Common myeloid progenitor, CD34-positive (primary cell): ENCODE results near the gene N4BP3.

Experiments used
- CTCF ChIA-PET: fragments of 350-600 bp; sonication (Branson Sonifier 250); formaldehyde crosslinking; loops from one replicate; lab custom pipeline; 2021; ENCODE audit warnings: antibody characterized with exemption; lab: Charles Lee
- POLR2A ChIA-PET: fragments of 350-600 bp; sonication (Branson Sonifier 250); formaldehyde crosslinking; loops from one replicate; lab custom pipeline; 2021; ENCODE audit warnings: antibody characterized with exemption; lab: Charles Lee
- DNase-seq, 3 donors: peaks; one replicate each; pipeline versions ENCODE4 v3.0.0 to v3.0.0-alpha.2; 2013
- H3K27ac ChIP-seq, 2 experiments: 1 replicate in 1 of 2; 2 replicates in 1 of 2; pipeline ENCODE4 v1.7.0; 2013; ENCODE audit warnings: inconsistent platforms in 2 of 2, low read length in 2 of 2, mild to moderate bottlenecking in 2 of 2, low read depth in 1 of 2, moderate library complexity in 1 of 2; ENCODE audit not compliant: severe bottlenecking in 2 of 2, insufficient read depth in 1 of 2, poor library complexity in 1 of 2
- H3K27me3 ChIP-seq, 5 experiments: replicated peaks in 2 of 5; 1 replicate in 3 of 5; 2 replicates in 2 of 5; pipeline versions ENCODE4 v1.6.1 to v1.7.0; 2013; ENCODE audit warnings: low read length in 4 of 5, mild to moderate bottlenecking in 2 of 5, moderate library complexity in 2 of 5, inconsistent platforms in 1 of 5; ENCODE audit not compliant: insufficient read depth in 5 of 5, control insufficient read depth in 4 of 5
- H3K36me3 ChIP-seq, 4 experiments: 1 replicate in 2 of 4; 2 replicates in 2 of 4; pipeline versions ENCODE4 v1.6.1 to v1.7.0; 2013; ENCODE audit warnings: low read length in 3 of 4, control low read depth in 1 of 4, mild to moderate bottlenecking in 1 of 4; ENCODE audit not compliant: control insufficient read depth in 4 of 4, insufficient read depth in 4 of 4
- H3K4me1 ChIP-seq, 4 experiments: 1 replicate in 3 of 4; 2 replicates in 1 of 4; pipeline versions ENCODE4 v1.6.1 to v1.7.1; 2013; ENCODE audit warnings: low read length in 3 of 4, mild to moderate bottlenecking in 3 of 4, control low read depth in 1 of 4, inconsistent platforms in 1 of 4, moderate library complexity in 1 of 4; ENCODE audit not compliant: control insufficient read depth in 4 of 4, insufficient read depth in 4 of 4; ENCODE audit errors: control extremely low read depth in 1 of 4
- H3K4me3 ChIP-seq, 7 experiments: 1 replicate in 4 of 7; 2 replicates in 3 of 7; pipeline versions ENCODE4 v1.5.1 to v1.7.0; 2013; ENCODE audit warnings: mild to moderate bottlenecking in 7 of 7, low read length in 6 of 7, moderate library complexity in 6 of 7, inconsistent platforms in 2 of 7, low read depth in 2 of 7, control low read depth in 1 of 7; ENCODE audit not compliant: insufficient read depth in 4 of 7, control insufficient read depth in 1 of 7; ENCODE audit errors: extremely low read depth in 1 of 7
- H3K9me3 ChIP-seq, 5 experiments: 1 replicate in 4 of 5; 2 replicates in 1 of 5; pipeline versions ENCODE4 v1.6.1 to v1.7.1; 2013; ENCODE audit warnings: low read length in 4 of 5, mild to moderate bottlenecking in 2 of 5, inconsistent platforms in 1 of 5, low read depth in 1 of 5, moderate library complexity in 1 of 5; ENCODE audit not compliant: control insufficient read depth in 4 of 5, insufficient read depth in 2 of 5; ENCODE audit errors: control extremely low read depth in 1 of 5
- WGBS: methylation state at CpG from one replicate; pipeline ENCODE4 v1.1.5; 2013; ENCODE audit not compliant: insufficient coverage; 5-methylcytosine and 5-hydroxymethylcytosine counted together

N4BP3 gene

DNA sequence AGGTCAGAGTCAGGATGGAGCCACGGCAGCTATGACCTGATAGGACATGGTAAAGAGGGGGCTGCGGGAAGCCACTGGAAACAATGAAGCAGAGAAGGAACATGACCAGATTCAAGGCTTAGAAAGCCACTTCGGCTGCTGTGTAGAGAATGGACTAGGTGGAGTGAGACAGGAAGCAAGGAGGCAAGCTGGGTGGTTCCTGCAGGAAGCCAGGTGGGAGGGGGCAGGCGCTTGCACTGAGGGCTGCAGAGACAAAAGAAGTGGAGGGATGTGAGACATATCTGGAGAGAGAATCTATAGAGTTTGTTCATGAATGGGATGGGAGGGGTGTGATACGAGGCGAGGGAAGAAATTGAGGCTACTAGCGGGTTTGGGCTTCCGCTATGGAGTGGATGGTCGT lies 19.0 kb upstream of the N4BP3 start:
- Histone ChIP-seq H3K4me3 (no peak overlapping the region), H3K27me3 (no peaks in the 10 kb centered on the region), H3K27ac (no peak overlapping the region), H3K9me3 (peaks cover 0 to 3% (median 0%) of the 10 kb centered on the region in 5 experiments), H3K4me1 (peaks cover 0 to 3% (median 2%) of the 10 kb centered on the region in 4 experiments), H3K36me3 (no peaks in the 10 kb centered on the region)
- CTCF ChIA-PET, result interaction anchor here (0.9 kb wide), 1 partner anchor 18 kb away, joined by 3 read pairs; no protein-coding TSS in a partner anchor
- WGBS, result 71% methylated on average over 9 of the region's 9 CpGs
- no peak for DNase-seq
- POLR2A ChIA-PET, result no interaction called here

DNA sequence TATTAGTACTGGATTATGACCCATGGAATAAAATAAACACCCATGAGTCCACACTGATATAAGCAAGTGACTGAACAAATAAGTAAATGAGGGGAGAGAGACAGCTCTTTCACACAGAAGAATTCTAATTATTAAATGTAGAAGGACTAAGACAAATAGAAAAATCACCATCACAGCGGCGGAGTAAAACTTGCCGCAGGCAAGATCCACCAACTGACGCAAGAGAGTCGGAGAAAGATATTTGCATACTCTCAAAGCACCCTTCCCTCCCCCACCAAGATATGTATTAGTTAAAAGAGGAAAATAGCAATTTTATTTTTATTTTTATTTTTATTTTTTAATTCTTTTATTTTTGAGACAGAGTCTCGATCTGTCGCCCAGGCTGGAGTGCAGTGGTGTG lies 14.6 kb upstream of the N4BP3 start:
- Histone ChIP-seq H3K36me3 (no peaks in the 10 kb centered on the region), H3K9me3 (no peaks in the 10 kb centered on the region), H3K4me1 (peaks cover 0 to 3% (median 0%) of the 10 kb centered on the region in 4 experiments), H3K4me3 (no peak overlapping the region), H3K27me3 (no peaks in the 10 kb centered on the region), H3K27ac (no peak overlapping the region)
- WGBS, result no CpG with 5 or more reads among the region's 7 CpGs
- POLR2A ChIA-PET, result no interaction called here
- CTCF ChIA-PET, result no interaction called here
- DNase-seq, result no peak

DNA sequence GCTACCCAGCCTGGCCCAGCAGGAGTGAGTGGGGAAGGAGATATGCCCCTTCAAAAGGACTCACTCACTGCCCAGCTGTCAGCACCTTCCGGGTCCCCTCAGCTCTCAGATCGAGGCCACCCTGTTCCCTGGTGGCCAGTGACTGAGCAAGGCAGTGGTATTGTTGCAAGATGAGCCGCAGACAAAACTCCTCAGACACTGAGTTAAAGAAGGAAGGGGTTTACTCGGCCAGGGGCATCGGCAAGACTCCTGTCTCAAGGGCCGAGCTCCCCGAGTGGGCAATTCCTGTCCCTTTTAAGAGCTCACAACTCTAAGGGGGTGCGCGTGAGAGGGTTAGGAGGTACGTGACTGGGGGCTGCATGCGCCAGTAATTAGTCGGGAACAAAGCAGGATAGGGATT lies 9.7 kb upstream of the N4BP3 start:
- ChIA-PET POLR2A (interaction anchor here (0.6 kb wide), 1 partner anchor 12 kb away, joined by 4 read pairs; no protein-coding TSS in a partner anchor), CTCF (interaction anchor here (1.6 to 2.2 kb wide), 2 partner anchors 17 to 28 kb away, joined by 6 to 8 read pairs; no protein-coding TSS in a partner anchor)

DNA sequence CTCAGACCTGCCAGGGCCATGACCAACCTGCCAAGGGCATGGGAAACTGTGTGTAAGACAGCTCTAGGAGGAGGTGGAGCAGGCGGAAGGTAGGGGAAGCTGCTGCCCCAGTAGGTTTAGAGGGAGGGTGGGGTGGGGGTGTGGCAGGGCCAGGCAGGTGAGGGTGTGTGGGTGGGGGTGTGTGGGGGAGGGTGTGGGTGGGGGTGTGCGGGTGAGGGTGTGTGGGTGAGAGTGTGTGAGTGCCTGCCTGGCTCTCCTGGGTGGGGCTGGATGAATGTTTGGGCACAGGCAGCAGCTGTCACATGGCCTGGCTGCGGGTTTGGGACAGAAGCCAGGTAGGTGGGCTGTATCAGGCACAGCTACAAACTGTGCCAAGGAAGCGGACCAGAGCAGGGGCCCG lies 8.8 kb upstream of the N4BP3 start:
- ChIA-PET POLR2A (interaction anchor here (0.5 kb wide), 1 partner anchor 53 kb away, joined by 3 read pairs; no protein-coding TSS in a partner anchor), CTCF (interaction anchor here (0.8 to 2.2 kb wide), 5 partner anchors 16 to 41 kb away, joined by 3 to 8 read pairs (median 6); no protein-coding TSS in a partner anchor)
- 13% methylated on average over 3 of the region's 5 CpGs for WGBS

More for the DNA sequence above, 9.7 kb upstream of the N4BP3 start:
- 91% methylated on average over 12 of the region's 12 CpGs for WGBS
- Histone ChIP-seq H3K9me3 (no peaks in the 10 kb centered on the region), H3K4me1 (peaks cover 1 to 8% (median 3%) of the 10 kb centered on the region in 4 experiments), H3K27ac (no peak overlapping the region), H3K36me3 (no peaks in the 10 kb centered on the region), H3K27me3 (no peaks in the 10 kb centered on the region), H3K4me3 (no peak overlapping the region)
- no peak for DNase-seq

DNA sequence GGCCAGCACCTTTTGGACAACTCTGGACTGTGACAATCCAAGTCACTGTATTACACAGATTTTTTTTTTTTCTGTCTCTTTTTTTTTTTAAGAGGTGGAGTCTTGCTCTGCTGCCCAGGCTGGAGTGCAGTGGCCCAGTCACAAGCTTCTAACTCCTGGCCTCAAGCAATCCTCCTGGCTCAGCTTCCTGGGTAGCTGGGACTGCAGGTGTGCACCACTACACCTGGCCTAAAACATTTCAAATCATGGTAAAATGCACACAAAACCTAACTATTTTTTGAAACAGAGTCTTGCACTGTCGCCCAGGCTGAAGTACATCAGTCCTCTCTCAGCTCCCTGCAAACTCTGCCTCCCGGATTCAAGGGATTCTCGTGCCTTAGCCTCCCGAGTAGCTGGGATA lies 7.2 kb upstream of the N4BP3 start:
- Histone ChIP-seq H3K9me3 (no peaks in the 10 kb centered on the region), H3K36me3 (no peaks in the 10 kb centered on the region), H3K4me1 (peaks cover 4 to 15% (median 10%) of the 10 kb centered on the region in 4 experiments), H3K4me3 (no peak overlapping the region), H3K27ac (no peak overlapping the region), H3K27me3 (no peaks in the 10 kb centered on the region)
- DNase-seq, result no peak
- ChIA-PET POLR2A (interaction anchor here (0.6 kb wide), 1 partner anchor 10 kb away, joined by 8 read pairs; no protein-coding TSS in a partner anchor), CTCF (interaction anchor here (1.0 to 3.2 kb wide), 2 partner anchors 8 to 29 kb away, joined by 4 to 16 read pairs; no protein-coding TSS in a partner anchor)
- WGBS, result 67% methylated on average over 3 of the region's 4 CpGs

More for the DNA sequence above, 8.8 kb upstream of the N4BP3 start:
- Histone ChIP-seq H3K36me3 (no peaks in the 10 kb centered on the region), H3K9me3 (no peaks in the 10 kb centered on the region), H3K27me3 (no peaks in the 10 kb centered on the region), H3K4me3 (no peak overlapping the region), H3K27ac (no peak overlapping the region), H3K4me1 (peaks cover 4 to 15% (median 10%) of the 10 kb centered on the region in 4 experiments)
- peak in 2 of 3 donors; percentile 36 to 52 for DNase-seq

DNA sequence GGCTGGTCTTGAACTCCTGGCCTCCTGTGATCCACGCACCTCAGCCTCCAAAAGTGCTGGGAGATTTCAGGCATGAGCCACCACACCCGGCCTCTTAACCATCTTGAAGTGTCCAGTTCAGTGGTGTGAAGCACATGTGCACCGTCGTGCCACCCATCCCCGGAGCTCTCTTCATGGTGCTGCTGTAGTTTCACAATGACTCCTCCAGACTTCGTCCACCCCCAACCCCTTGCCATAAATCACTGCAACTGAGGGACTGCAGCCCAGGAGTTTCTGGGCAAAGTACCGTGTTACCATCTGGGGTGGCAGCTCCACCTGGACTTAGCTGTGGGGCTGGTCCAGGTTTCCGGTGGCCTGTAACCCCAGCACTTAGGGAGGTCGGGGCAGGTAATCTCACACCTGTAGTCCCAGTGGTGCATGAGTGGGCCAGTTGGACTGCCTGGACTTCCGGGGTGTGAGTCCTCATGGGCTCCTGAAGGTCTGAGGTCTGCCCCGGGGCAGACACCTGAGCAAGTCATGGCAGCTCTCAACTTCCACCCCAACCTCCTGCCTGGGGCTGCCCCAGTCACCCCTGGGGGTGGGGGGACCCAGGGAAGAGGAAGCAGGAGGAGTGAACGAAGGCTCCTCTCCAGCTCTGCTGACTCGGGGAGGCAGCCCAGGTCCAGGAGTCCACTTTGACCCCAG lies 6.6 kb upstream of the N4BP3 start:
- CTCF ChIA-PET, result interaction anchor here (1.0 to 3.2 kb wide), 3 partner anchors 8 to 30 kb away, joined by 4 to 16 read pairs (median 4); no protein-coding TSS in a partner anchor
- WGBS, result 92% methylated on average over 9 of the region's 13 CpGs
- POLR2A ChIA-PET, result interaction anchor here (0.6 to 1.0 kb wide), 2 partner anchors 10 to 1314 kb away, joined by 3 to 4 read pairs; no protein-coding TSS in a partner anchor

More for the DNA sequence above, 6.6 kb upstream of the N4BP3 start:
- DNase-seq, result no peak
- no peaks in the 10 kb centered on the region for H3K36me3 ChIP-seq
- no peaks in the 10 kb centered on the region for H3K9me3 ChIP-seq
- H3K27ac ChIP-seq, result no peak overlapping the region
- peaks cover 4 to 15% (median 10%) of the 10 kb centered on the region in 4 experiments for H3K4me1 ChIP-seq
- H3K4me3 ChIP-seq, result no peak overlapping the region
- no peaks in the 10 kb centered on the region for H3K27me3 ChIP-seq
